NB4 (cell line): Measurements from ENCODE around the gene ANP32A.
"Not testable (repeated sequence)": the region's sequence is repeated elsewhere in the genome, so short reads cannot be mapped to it uniquely, and the experiment has no call there.

Experiments
- DNase-seq: peaks from one replicate; pipeline ENCODE4 v3.0.0; 2010; ENCODE audit warnings: low read depth
- H3K4me3 ChIP-seq: one replicate; pipeline ENCODE4 v1.5.1; 2011; ENCODE audit warnings: mild to moderate bottlenecking, low read depth, low read length, moderate library complexity
- CTCF ChIP-seq: IDR thresholded peaks from one replicate; pipeline ENCODE4 v1.5.1; 2012; ENCODE audit warnings: low read depth, low read length
- MYC ChIP-seq: IDR thresholded peaks from 2 replicates; pipeline ENCODE4 v1.6.1; 2011; ENCODE audit warnings: low read depth, low read length
- POLR2A ChIP-seq: IDR thresholded peaks from 2 replicates; pipeline ENCODE4 v1.6.1; 2011; ENCODE audit warnings: mild to moderate bottlenecking; ENCODE audit not compliant: insufficient read length; ENCODE audit errors: extremely low read depth
- TF ChIP-seq, protein P1 (sequence below): IDR thresholded peaks from 2 replicates; pipeline ENCODE4 v1.6.1; 2011; ENCODE audit warnings: low read depth, low read length

The ANP32A gene

GRCh38 chr15:68764090-68764489 is 56.6 kb downstream of the ANP32A start:
- no peak for DNase-seq
- no peak for TF ChIP-seq POLR2A
- TF ChIP-seq, protein P1, sequence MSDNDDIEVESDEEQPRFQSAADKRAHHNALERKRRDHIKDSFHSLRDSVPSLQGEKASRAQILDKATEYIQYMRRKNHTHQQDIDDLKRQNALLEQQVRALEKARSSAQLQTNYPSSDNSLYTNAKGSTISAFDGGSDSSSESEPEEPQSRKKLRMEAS: no peak
- TF ChIP-seq MYC: no peak
- no peak for TF ChIP-seq CTCF
- no peak overlapping the region for H3K4me3 ChIP-seq

GRCh38 chr15:68763063-68763462 is 57.6 kb downstream of the ANP32A start:
- DNase-seq: no peak
- TF ChIP-seq MYC (no peak), POLR2A (no peak), CTCF (no peak)
- TF ChIP-seq, protein P1: no peak
- H3K4me3 ChIP-seq: no peak overlapping the region

GRCh38 chr15:68759982-68760579 is 60.6 kb downstream of the ANP32A start:
- DNase-seq, H3K4me3 ChIP-seq: not testable (repeated sequence)

GRCh38 chr15:68755731-68756130 is 65.0 kb downstream of the ANP32A start:
- no peak overlapping the region for H3K4me3 ChIP-seq
- no peak for DNase-seq
- no peak for TF ChIP-seq CTCF
- no peak for TF ChIP-seq POLR2A
- TF ChIP-seq, protein P1: no peak
- TF ChIP-seq MYC: no peak

DNA sequence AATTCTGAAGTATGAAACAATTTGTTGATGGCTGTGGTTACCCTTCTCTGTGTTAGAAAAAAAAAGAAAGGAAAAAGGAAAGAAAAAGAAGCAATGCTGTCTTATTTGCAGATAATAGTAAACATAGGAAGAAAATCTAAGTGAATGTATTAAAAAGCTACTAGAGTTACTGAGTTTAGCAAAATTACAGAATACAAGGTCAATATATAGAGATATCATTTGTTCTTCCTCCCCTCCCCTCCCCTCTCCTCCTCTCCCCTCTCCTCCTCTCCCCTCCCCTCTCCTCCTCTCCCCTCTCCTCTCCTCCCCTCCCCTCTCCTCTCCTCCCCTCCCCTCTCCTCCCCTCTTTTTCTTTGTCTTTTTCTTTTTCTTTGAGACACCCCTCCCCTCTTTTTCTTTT is 69.1 kb downstream of the ANP32A start:
- TF ChIP-seq, protein P1: no peak
- TF ChIP-seq CTCF: no peak
- TF ChIP-seq MYC: no peak
- no peak for TF ChIP-seq POLR2A
- DNase-seq: no peak
- no peak overlapping the region for H3K4me3 ChIP-seq

- DNase-seq: no peak
- TF ChIP-seq CTCF (no peak), POLR2A (no peak), MYC (no peak)
- TF ChIP-seq, protein P1: no peak
- H3K4me3 ChIP-seq: no peak overlapping the region
Observed at GRCh38 chr15:68749793-68750192, 70.9 kb downstream of the ANP32A start.
